HEK293 (cell line): ENCODE data around the gene TLE4.

Experiments
- CTCF ChIA-PET: fragments of 350-600 bp; formaldehyde crosslinking; extraction: SDS; loops from one replicate; lab custom pipeline; 2021; ENCODE audit warnings: antibody characterized with exemption; lab: Yijun Ruan, JAX
- POLR2A ChIA-PET: fragments of 300-600 bp; formaldehyde crosslinking; extraction: SDS; loops from one replicate; lab custom pipeline; 2020; ENCODE audit warnings: antibody characterized with exemption, inconsistent platforms; lab: Yijun Ruan, JAX
- H3K27ac ChIP-seq: fragments of 200-500 bp; sonication (Bioruptor generic); 2 replicates; pipeline ENCODE4 v1.5.1; 2014; ENCODE audit warnings: low read depth, low read length, control low read depth, inconsistent platforms; ENCODE audit errors: extremely low read depth
- H3K36me3 ChIP-seq, 2 experiments: fragments of 200-500 bp in 1 of 2; sonication (Bioruptor generic) in 1 of 2; 1 replicate in 1 of 2; 2 replicates in 1 of 2; pipeline ENCODE4 v1.5.1; 2014 to 2017; ENCODE audit warnings: inconsistent platforms in 2 of 2, low read length in 2 of 2; ENCODE audit not compliant: control insufficient read depth in 2 of 2, insufficient read depth in 1 of 2
- H3K4me1 ChIP-seq: fragments of 200-500 bp; sonication (Bioruptor generic); 2 replicates; pipeline ENCODE4 v1.5.1; 2014; ENCODE audit warnings: mild to moderate bottlenecking, low read length, inconsistent platforms; ENCODE audit not compliant: control insufficient read depth, insufficient read depth
- H3K4me3 ChIP-seq: 2 replicates; pipeline ENCODE4 v1.5.1; 2011; ENCODE audit warnings: low read depth, mild to moderate bottlenecking, control low read depth, low read length, moderate library complexity
- H3K9me3 ChIP-seq: fragments of 200-500 bp; sonication (Bioruptor generic); 2 replicates; pipeline ENCODE4 v1.5.1; 2014; ENCODE audit warnings: low read depth, low read length, inconsistent platforms; ENCODE audit not compliant: control insufficient read depth, insufficient read depth
- GLIS1 ChIP-seq: fragments of 450-650 bp; formaldehyde crosslinking; IDR thresholded peaks from 2 replicates; pipeline ENCODE4 v1.5.1; 2016; ENCODE audit warnings: missing biosample characterization, missing genetic modification characterization
- GLIS2 ChIP-seq: fragments of 450-650 bp; formaldehyde crosslinking; IDR thresholded peaks from 2 replicates; pipeline ENCODE4 v1.5.1; 2016; ENCODE audit warnings: missing biosample characterization, missing genetic modification characterization
- KLF9 ChIP-seq: fragments of 450-650 bp; formaldehyde crosslinking; IDR thresholded peaks from 2 replicates; pipeline ENCODE4 v1.5.1; 2016; ENCODE audit warnings: missing biosample characterization, missing genetic modification characterization, low read depth
- OVOL3 ChIP-seq: fragments of 450-650 bp; formaldehyde crosslinking; IDR thresholded peaks from 2 replicates; pipeline ENCODE4 v1.5.1; 2016; ENCODE audit warnings: missing biosample characterization, missing genetic modification characterization
- PRDM1 ChIP-seq: fragments of 450-650 bp; formaldehyde crosslinking; IDR thresholded peaks from 2 replicates; pipeline ENCODE4; 2016; ENCODE audit warnings: missing biosample characterization, missing genetic modification characterization
- TCF7L2 ChIP-seq: IDR thresholded peaks from 2 replicates; pipeline ENCODE4 v1.6.1; 2011; ENCODE audit warnings: low read depth, mild to moderate bottlenecking, inconsistent platforms, low read length, moderate library complexity, borderline replicate concordance
- ZBTB48 ChIP-seq: fragments of 450-650 bp; formaldehyde crosslinking; IDR thresholded peaks from 2 replicates; pipeline ENCODE4 v1.5.1; 2016; ENCODE audit warnings: missing biosample characterization, missing genetic modification characterization
- ZBTB8A ChIP-seq: fragments of 450-650 bp; formaldehyde crosslinking; IDR thresholded peaks from 2 replicates; pipeline ENCODE4 v1.5.1; 2016; ENCODE audit warnings: missing biosample characterization, missing genetic modification characterization
- ZIC2 ChIP-seq: fragments of 450-650 bp; formaldehyde crosslinking; IDR thresholded peaks from 2 replicates; pipeline ENCODE4 v1.5.1; 2016; ENCODE audit warnings: missing biosample characterization, missing genetic modification characterization
- ZNF174 ChIP-seq: fragments of 450-650 bp; formaldehyde crosslinking; IDR thresholded peaks from 2 replicates; pipeline ENCODE4 v1.5.0; 2017; ENCODE audit warnings: missing biosample characterization, mild to moderate bottlenecking, missing genetic modification characterization
- ZNF292 ChIP-seq: fragments of 450-650 bp; formaldehyde crosslinking; IDR thresholded peaks from 2 replicates; pipeline ENCODE4 v1.5.1; 2016; ENCODE audit warnings: low read depth, missing biosample characterization, missing genetic modification characterization, borderline replicate concordance
- ZNF366 ChIP-seq: fragments of 450-650 bp; formaldehyde crosslinking; conservative IDR thresholded peaks from 2 replicates; pipeline ENCODE4 v1.5.1; 2016; ENCODE audit warnings: missing biosample characterization, missing genetic modification characterization
- ZNF391 ChIP-seq: fragments of 450-650 bp; formaldehyde crosslinking; IDR thresholded peaks from 2 replicates; pipeline ENCODE4 v1.5.1; 2016; ENCODE audit warnings: low read depth, missing biosample characterization, missing genetic modification characterization, borderline replicate concordance
- ZNF426 ChIP-seq: fragments of 450-650 bp; formaldehyde crosslinking; IDR thresholded peaks from 2 replicates; pipeline ENCODE4 v1.5.1; 2017; ENCODE audit warnings: missing biosample characterization, missing genetic modification characterization, mild to moderate bottlenecking, inconsistent platforms, moderate library complexity
- ZNF544 ChIP-seq: fragments of 450-650 bp; formaldehyde crosslinking; IDR thresholded peaks from 2 replicates; pipeline ENCODE4 v1.5.0; 2017; ENCODE audit warnings: missing biosample characterization, missing genetic modification characterization
- ZNF560 ChIP-seq: fragments of 450-650 bp; formaldehyde crosslinking; IDR thresholded peaks from 2 replicates; pipeline ENCODE4 v1.5.1; 2017; ENCODE audit warnings: missing biosample characterization, missing genetic modification characterization, borderline replicate concordance
- ZNF585B ChIP-seq: fragments of 450-650 bp; formaldehyde crosslinking; IDR thresholded peaks from 2 replicates; pipeline ENCODE4 v1.5.1; 2016; ENCODE audit warnings: missing biosample characterization, missing genetic modification characterization
- ZNF596 ChIP-seq: fragments of 450-650 bp; IDR thresholded peaks from 2 replicates; pipeline ENCODE4 v1.5.0; 2018; ENCODE audit warnings: missing biosample characterization, mild to moderate bottlenecking, missing genetic modification characterization, moderate library complexity
- ZNF658 ChIP-seq: fragments of 450-650 bp; formaldehyde crosslinking; IDR thresholded peaks from 2 replicates; pipeline ENCODE4; 2016; ENCODE audit warnings: missing biosample characterization, missing genetic modification characterization
- TF ChIP-seq, protein P1 (sequence below): fragments of 450-650 bp; formaldehyde crosslinking; IDR thresholded peaks from 2 replicates; pipeline ENCODE4 v1.5.1; 2016; ENCODE audit warnings: missing biosample characterization, missing genetic modification characterization
- TF ChIP-seq, protein P2 (sequence below): fragments of 450-650 bp; formaldehyde crosslinking; optimal IDR thresholded peaks from 2 replicates; pipeline ENCODE3; 2016; ENCODE audit warnings: missing biosample characterization, mild to moderate bottlenecking, missing genetic modification characterization
- TF ChIP-seq, protein P3 (sequence below): fragments of 450-650 bp; formaldehyde crosslinking; IDR thresholded peaks from 2 replicates; pipeline ENCODE4 v1.5.1; 2016; ENCODE audit warnings: missing biosample characterization, missing genetic modification characterization
- TF ChIP-seq, protein P4 (sequence below): fragments of 450-650 bp; formaldehyde crosslinking; IDR thresholded peaks from 2 replicates; pipeline ENCODE4 v1.5.1; 2016; ENCODE audit warnings: missing biosample characterization, missing genetic modification characterization
- TF ChIP-seq, protein P5 (sequence below): fragments of 450-650 bp; formaldehyde crosslinking; IDR thresholded peaks from 2 replicates; pipeline ENCODE4 v1.5.1; 2016; ENCODE audit warnings: missing biosample characterization, missing genetic modification characterization
- TF ChIP-seq, protein P6 (sequence below): fragments of 450-650 bp; formaldehyde crosslinking; IDR thresholded peaks from 2 replicates; pipeline ENCODE4 v1.5.1; 2016; ENCODE audit warnings: missing biosample characterization, missing genetic modification characterization, borderline replicate concordance
- TF ChIP-seq, protein P7 (sequence below): fragments of 450-650 bp; formaldehyde crosslinking; IDR thresholded peaks from 2 replicates; pipeline ENCODE4 v1.5.1; 2016; ENCODE audit warnings: missing biosample characterization, missing genetic modification characterization

Gene TLE4

DNA sequence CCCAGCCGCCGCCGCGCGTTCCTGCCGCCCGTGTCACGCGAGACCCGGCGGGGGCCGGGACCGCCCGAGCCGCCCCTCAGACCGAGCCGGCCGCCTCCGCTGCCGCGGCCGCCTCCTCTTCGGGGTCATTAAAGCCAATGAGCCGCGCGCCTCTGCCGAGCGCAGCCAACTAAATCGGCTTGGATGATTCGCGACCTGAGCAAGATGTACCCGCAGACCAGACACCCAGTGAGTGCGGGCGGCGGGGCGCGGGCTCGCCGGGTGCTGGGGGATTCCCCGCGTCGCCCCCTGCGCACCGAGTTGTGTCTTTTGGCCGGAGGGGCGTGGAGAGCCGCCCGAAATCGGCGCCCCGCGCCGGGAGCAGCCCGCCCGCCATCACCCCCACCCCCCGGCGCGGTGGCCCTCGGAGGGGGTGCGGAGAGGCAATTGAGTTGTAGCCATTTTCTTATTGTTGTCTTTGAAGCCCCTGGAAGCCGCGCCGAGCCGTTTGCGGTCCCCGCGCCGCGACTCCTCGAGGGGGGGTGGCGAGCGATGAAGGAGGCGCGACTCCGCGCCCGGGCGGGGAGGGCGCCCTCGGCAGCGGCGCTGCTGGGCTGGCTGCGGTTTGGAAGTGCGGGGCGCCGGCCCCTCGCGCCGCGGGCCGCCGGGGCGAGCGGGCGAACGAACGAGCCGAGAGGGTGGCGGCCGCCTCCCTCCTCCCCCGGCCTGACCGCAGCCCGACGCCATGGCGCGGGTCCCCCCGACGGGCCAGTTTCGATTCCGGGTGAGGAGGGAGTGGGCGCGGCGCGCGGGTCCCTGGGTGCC lies 1.0 kb downstream of the TLE4 start:
- peaks cover 0 to 18% of the 10 kb centered on the region in 2 experiments; a peak in 1 of 3 replicates for H3K36me3 ChIP-seq
- H3K27ac ChIP-seq = peak overlapping the region; percentile 81
- H3K4me3 ChIP-seq = peak overlapping the region; percentile 93
- no peaks in the 10 kb centered on the region for H3K4me1 ChIP-seq
- CTCF ChIA-PET = interaction anchor here (0.6 to 0.7 kb wide), 6 partner anchors 13 to 1959 kb away, joined by 3 to 4 read pairs (median 3); no protein-coding TSS in a partner anchor
- POLR2A ChIA-PET = interaction anchor here (1.3 to 3.0 kb wide), 15 partner anchors 10 to 533 kb away, joined by 3 to 43 read pairs (median 7); no protein-coding TSS in a partner anchor
- H3K9me3 ChIP-seq = no peaks in the 10 kb centered on the region
- TF ChIP-seq, protein P1, sequence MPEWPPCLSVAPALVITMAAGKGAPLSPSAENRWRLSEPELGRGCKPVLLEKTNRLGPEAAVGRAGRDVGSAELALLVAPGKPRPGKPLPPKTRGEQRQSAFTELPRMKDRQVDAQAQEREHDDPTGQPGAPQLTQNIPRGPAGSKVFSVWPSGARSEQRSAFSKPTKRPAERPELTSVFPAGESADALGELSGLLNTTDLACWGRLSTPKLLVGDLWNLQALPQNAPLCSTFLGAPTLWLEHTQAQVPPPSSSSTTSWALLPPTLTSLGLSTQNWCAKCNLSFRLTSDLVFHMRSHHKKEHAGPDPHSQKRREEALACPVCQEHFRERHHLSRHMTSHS (tag by site-specific recombination) = no peak
- TF ChIP-seq, protein P2, sequence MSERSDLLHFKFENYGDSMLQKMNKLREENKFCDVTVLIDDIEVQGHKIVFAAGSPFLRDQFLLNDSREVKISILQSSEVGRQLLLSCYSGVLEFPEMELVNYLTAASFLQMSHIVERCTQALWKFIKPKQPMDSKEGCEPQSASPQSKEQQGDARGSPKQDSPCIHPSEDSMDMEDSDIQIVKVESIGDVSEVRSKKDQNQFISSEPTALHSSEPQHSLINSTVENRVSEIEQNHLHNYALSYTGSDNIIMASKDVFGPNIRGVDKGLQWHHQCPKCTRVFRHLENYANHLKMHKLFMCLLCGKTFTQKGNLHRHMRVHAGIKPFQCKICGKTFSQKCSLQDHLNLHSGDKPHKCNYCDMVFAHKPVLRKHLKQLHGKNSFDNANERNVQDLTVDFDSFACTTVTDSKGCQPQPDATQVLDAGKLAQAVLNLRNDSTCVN (tag by site-specific recombination) = peak; percentile 66
- TF ChIP-seq GLIS1 (peak; percentile 42), ZBTB8A (tag by site-specific recombination) (peak; percentile 82), ZNF560 (tag by site-specific recombination) (no peak), ZNF292 (tag by site-specific recombination) (no peak), ZNF596 (tag by site-specific recombination) (no peak), OVOL3 (tag by site-specific recombination) (no peak), ZNF426 (no peak), ZNF391 (tag by site-specific recombination) (no peak), TCF7L2 (peak; percentile 6), ZNF174 (tag by site-specific recombination) (no peak), PRDM1 (tag by site-specific recombination) (no peak), ZNF544 (tag by site-specific recombination) (no peak), GLIS2 (tag by site-specific recombination) (peak; percentile 56; the same call in 1 of the 2 replicates), KLF9 (tag by site-specific recombination) (peak; percentile 25; the same call in 1 of the 2 replicates), ZNF658 (tag by site-specific recombination) (no peak), ZNF585B (tag by site-specific recombination) (no peak), ZIC2 (tag by site-specific recombination) (peak; percentile 42), ZBTB48 (tag by site-specific recombination) (no peak), ZNF366 (tag by site-specific recombination) (no peak)
- TF ChIP-seq, protein P3, sequence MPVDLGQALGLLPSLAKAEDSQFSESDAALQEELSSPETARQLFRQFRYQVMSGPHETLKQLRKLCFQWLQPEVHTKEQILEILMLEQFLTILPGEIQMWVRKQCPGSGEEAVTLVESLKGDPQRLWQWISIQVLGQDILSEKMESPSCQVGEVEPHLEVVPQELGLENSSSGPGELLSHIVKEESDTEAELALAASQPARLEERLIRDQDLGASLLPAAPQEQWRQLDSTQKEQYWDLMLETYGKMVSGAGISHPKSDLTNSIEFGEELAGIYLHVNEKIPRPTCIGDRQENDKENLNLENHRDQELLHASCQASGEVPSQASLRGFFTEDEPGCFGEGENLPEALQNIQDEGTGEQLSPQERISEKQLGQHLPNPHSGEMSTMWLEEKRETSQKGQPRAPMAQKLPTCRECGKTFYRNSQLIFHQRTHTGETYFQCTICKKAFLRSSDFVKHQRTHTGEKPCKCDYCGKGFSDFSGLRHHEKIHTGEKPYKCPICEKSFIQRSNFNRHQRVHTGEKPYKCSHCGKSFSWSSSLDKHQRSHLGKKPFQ (tag by site-specific recombination) = no peak
- TF ChIP-seq, protein P4, sequence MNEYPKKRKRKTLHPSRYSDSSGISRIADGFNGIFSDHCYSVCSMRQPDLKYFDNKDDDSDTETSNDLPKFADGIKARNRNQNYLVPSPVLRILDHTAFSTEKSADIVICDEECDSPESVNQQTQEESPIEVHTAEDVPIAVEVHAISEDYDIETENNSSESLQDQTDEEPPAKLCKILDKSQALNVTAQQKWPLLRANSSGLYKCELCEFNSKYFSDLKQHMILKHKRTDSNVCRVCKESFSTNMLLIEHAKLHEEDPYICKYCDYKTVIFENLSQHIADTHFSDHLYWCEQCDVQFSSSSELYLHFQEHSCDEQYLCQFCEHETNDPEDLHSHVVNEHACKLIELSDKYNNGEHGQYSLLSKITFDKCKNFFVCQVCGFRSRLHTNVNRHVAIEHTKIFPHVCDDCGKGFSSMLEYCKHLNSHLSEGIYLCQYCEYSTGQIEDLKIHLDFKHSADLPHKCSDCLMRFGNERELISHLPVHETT (tag by site-specific recombination) = no peak
- TF ChIP-seq, protein P5, sequence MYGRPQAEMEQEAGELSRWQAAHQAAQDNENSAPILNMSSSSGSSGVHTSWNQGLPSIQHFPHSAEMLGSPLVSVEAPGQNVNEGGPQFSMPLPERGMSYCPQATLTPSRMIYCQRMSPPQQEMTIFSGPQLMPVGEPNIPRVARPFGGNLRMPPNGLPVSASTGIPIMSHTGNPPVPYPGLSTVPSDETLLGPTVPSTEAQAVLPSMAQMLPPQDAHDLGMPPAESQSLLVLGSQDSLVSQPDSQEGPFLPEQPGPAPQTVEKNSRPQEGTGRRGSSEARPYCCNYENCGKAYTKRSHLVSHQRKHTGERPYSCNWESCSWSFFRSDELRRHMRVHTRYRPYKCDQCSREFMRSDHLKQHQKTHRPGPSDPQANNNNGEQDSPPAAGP (tag by site-specific recombination) = no peak
- TF ChIP-seq, protein P6, sequence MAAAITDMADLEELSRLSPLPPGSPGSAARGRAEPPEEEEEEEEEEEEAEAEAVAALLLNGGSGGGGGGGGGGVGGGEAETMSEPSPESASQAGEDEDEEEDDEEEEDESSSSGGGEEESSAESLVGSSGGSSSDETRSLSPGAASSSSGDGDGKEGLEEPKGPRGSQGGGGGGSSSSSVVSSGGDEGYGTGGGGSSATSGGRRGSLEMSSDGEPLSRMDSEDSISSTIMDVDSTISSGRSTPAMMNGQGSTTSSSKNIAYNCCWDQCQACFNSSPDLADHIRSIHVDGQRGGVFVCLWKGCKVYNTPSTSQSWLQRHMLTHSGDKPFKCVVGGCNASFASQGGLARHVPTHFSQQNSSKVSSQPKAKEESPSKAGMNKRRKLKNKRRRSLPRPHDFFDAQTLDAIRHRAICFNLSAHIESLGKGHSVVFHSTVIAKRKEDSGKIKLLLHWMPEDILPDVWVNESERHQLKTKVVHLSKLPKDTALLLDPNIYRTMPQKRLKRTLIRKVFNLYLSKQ (tag by site-specific recombination) = no peak
- TF ChIP-seq, protein P7, sequence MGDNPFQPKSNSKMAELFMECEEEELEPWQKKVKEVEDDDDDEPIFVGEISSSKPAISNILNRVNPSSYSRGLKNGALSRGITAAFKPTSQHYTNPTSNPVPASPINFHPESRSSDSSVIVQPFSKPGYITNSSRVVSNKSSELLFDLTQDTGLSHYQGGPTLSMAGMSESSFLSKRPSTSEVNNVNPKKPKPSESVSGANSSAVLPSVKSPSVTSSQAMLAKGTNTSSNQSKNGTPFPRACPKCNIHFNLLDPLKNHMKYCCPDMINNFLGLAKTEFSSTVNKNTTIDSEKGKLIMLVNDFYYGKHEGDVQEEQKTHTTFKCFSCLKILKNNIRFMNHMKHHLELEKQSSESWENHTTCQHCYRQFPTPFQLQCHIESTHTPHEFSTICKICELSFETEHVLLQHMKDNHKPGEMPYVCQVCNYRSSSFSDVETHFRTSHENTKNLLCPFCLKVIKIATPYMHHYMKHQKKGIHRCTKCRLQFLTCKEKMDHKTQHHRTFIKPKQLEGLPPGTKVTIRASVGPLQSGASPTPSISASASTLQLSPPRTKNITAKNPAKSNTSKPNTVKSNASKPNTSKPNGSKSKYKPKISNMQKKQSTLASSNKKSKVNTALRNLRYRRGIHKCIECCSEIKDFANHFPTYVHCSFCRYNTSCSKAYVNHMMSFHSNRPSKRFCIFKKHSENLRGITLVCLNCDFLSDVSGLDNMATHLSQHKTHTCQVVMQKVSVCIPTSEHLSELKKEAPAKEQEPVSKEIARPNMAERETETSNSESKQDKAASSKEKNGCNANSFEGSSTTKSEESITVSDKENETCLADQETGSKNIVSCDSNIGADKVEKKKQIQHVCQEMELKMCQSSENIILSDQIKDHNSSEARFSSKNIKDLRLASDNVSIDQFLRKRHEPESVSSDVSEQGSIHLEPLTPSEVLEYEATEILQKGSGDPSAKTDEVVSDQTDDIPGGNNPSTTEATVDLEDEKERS = no peak
